ENCODE data around the gene FOXA3.

DNA sequence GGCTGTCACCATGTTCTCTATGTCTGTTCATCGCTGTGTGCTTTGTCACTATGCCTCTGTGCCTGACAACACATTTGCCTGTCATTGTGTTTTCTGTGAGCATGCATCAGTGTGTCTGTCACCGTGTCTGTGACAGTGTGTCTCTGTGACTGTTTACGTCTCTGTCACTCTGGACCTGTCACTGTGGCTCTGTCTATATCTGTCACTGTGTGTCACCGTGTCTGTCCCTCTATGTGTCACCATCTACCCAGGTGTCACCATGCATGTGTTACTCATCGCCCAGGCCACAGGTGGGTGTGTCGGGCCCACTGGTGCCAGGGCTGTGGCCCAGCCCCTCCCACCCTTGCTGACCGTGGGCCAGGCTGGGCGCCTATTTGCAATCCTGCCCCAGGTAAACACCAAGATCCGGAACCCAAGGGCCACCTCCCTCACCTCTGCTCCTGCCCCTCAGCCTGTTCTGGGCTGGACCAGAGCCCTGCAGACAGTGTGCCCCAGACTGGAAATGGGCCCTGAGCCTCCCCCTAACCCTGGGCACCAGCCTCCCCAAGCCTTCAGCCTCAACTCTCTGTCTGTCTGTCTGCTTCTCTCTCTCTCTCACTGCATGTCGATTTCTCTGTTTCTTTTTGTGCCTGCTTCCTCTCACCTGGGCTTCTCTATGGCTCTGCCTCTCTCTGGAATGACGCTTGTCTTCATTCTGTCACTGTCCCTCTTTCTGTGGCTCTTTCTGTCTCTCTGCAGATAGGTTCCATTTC, 14.1 kb downstream of the FOXA3 start:
- TF ChIP-seq, protein P1, sequence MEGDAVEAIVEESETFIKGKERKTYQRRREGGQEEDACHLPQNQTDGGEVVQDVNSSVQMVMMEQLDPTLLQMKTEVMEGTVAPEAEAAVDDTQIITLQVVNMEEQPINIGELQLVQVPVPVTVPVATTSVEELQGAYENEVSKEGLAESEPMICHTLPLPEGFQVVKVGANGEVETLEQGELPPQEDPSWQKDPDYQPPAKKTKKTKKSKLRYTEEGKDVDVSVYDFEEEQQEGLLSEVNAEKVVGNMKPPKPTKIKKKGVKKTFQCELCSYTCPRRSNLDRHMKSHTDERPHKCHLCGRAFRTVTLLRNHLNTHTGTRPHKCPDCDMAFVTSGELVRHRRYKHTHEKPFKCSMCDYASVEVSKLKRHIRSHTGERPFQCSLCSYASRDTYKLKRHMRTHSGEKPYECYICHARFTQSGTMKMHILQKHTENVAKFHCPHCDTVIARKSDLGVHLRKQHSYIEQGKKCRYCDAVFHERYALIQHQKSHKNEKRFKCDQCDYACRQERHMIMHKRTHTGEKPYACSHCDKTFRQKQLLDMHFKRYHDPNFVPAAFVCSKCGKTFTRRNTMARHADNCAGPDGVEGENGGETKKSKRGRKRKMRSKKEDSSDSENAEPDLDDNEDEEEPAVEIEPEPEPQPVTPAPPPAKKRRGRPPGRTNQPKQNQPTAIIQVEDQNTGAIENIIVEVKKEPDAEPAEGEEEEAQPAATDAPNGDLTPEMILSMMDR (IDR thresholded peaks at IDR 0.05; ENCODE audit: extremely low read depth in 1 of 2, insufficient read depth in 1 of 2, low read depth in 1 of 2, low read length in 2 of 2): no peak
- no peak for TF ChIP-seq POLR2A (IDR thresholded peaks at IDR 0.05; ENCODE audit: low read depth, low read length)
- TF ChIP-seq POLR2AphosphoS5 (IDR thresholded peaks at IDR 0.05; ENCODE audit: insufficient read depth, low read depth, low read length): no peak
- no peak for TF ChIP-seq FOS (IDR thresholded peaks at IDR 0.05; ENCODE audit: borderline replicate concordance, insufficient read depth, low read length)
